Stimulated activated CD8-positive, alpha-beta memory T cell treated with anti-CD3 and anti-CD28 coated beads, Interleukin-7, amount 100 ng/mL, for 1 hour (primary cell): ENCODE results near the gene PDZRN4.

Source experiments
- DNase-seq, 2 donors: peaks; one replicate each; pipeline ENCODE4 v3.0.0-alpha.2; 2020; ENCODE audit warnings: low read depth in 2 of 2

Gene PDZRN4

DNA sequence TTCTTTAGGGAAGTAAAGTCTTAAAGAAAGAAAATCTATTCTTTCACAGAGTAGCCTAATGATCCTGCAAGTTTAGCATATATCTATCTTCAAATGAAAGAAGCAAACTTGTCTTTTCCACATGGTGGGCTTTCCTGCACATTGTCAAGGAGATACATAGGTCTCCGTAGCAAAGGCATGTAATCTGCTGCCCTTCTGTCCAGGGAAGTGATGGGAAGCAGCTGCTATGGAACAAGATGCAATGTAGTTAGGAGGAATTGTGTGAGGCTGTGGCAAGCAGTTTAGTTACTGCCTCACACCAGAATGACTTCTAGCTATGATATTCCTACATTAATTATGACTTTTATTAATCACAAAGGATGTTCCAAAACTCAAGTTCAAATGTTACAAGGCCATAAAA lies 174.4 kb downstream of the PDZRN4 start:
- DNase-seq, result no peak

DNA sequence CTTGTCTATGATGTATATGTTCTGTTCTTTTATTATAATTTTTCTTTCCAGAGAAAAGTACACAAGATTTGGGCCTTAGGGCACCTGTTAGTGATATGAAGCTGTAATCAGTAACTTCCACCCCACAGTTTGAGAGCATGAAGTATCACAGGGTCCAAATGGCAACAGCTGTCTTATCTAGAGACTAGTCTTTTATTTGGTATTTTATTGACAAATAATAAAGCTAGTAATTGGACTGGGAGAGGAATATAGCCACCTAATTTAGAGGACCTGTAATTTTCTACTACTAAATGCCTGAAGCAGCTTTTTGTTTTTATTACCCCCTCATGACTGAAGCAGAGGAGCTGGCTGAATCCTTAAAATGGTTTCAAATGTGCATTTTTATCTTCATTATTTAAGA lies 174.8 kb downstream of the PDZRN4 start:
- DNase-seq, result no peak

DNA sequence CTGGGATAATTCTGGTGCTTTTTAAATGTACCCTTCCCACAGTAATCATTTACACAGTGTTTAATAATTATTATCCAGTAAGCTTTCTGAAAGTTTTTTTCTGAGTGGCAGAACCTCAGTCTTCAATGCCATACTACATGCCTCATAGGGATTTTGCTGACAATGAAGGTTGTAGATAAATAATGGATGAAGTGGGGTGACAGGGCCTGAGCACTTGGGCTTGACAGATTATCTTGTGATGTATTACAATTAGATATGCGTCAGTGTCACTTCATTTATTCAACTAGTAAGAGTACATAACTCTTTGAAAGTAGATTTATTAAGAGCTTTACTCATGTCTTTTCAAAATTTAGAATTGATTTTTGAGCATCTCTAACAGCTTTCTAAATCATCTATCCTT lies 176.1 kb downstream of the PDZRN4 start:
- no peak for DNase-seq

DNA sequence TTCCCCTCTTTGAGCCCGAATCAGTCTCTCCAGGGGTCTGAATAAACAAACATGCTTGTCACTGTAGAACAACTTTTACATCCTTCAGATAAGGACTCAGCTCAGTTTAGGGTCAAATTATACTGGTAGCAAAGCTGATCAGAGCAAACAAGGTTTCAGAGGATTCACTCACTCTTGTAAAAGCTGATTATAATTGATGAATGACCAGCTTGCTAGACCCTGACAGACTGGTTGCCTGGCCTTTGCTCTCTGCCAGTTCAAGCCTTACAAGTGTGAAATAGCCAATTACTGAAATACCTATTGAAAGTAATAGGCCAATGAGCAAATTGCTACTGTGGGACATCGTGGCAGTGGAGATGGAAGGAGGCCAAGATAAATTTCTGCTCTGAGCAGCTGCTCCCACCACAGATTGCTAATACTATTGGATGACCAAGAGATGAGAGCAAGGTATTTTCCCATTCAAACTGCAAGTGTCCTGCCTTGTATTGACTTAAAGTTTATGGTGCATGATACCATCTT lies 177.6 kb downstream of the PDZRN4 start:
- no peak for DNase-seq

DNA sequence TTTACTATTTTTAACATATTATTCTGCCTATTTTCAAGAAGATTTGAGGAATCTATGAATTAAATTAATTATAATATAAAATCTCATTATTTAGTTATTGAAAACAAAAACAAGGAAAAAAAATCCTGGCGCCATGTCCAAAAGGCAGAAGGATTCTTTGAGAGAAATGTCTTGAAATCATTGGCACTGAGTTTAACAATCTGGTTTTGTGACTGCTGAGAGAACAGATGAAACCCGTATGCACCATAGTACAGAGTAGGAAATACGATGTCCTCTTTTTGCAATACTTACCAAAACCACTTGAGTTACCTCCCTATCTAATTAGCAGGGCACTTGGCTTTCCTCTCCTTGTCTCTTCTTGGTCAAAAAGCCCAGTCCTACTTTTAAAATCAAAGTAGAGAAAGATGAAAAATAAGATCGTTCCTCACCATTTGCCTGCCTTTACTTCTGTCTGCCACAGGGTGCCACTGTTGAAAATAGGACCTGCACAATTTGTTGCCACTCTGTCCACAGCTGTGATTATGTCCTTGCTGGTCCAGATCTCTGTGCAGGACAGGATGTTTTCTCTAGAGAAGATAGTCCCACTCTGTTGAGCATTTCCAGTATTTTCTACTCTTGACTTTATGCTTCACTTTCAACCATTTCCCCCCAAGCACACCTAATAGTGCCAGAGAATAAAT lies 179.7 kb downstream of the PDZRN4 start:
- no peak for DNase-seq

DNA sequence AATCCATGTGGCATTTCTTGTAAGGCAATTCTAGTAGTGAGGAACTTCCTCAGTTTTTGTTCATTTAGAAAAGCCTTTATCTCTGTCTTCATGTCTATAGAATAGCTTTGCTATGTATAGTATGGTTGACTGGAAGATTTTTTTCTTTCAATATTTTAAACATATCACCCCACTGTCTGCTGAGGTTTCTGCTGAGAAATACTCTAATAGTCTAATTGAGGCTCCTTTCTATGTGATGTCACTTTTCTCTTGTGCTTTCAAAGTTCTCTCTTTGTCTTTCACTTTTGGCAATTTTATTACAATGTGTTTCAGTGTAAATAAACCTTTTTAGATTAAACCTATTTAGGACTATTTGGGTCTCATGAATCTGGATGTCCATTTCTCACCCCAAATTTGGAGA lies 192.8 kb downstream of the PDZRN4 start:
- no peak for DNase-seq

DNA sequence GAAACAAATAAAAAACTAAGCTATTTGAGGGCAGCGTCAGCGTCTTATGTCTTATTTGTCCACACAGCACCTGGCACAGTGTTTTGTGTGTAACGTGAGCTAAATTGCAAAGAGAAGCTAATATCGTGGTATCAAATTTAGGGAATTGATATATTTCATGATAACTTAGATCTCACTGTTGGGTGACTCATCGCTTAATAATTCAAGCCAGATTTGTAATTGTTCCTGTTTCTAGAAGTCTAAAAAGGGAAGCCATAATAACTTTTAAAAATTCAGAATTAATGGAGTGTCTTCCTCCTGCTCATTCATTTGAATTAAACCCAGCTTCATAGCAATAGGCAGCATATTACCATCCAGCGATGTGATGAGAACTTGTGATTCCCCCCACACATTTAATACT lies 214.7 kb downstream of the PDZRN4 start:
- DNase-seq, result no peak

DNA sequence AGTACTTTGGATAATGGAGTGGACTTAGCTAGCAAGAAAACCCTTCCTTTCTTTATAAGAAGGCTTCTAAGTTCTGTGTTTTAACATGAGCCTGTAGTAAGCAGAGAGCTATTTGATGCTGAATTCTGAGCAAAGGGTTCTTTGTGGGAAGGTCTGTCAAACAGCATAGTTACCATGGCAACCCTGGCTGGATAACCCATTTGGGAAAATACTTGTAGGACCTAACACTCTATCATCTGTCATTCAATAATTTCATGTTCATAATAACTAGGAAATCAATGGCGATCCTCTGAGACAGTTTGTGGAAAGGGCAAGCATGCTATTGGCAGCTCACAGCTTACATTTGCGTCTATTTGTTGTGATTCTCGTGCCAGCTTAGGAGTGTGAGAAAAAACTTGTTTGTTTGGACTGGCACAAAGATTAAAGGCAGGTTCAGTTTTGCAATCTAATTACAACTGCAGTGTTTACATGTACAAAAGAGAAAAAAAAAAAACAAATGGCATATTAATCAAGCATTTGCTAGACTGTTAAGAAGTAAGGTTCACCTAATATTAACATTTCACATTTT lies 219.2 kb downstream of the PDZRN4 start:
- no peak for DNase-seq

DNA sequence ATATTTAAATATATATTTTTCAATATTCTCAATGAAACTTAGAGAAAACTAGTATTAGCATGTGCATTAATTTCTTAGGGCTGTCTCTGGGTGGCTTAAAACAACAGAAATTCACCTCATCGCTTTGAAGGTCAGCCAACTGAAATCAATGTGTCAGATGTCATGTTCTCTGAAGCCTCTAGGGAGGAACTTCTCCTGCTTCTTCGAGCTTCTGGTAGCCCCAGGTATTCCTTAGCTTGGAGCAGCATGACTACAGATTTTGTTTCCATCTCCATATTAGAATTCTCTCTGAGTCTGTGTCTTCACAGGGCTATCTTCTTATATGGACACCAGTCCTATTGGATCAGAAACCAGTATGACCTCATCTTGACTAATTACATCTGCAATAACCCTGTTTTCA lies 221.5 kb downstream of the PDZRN4 start:
- DNase-seq, result no peak

DNA sequence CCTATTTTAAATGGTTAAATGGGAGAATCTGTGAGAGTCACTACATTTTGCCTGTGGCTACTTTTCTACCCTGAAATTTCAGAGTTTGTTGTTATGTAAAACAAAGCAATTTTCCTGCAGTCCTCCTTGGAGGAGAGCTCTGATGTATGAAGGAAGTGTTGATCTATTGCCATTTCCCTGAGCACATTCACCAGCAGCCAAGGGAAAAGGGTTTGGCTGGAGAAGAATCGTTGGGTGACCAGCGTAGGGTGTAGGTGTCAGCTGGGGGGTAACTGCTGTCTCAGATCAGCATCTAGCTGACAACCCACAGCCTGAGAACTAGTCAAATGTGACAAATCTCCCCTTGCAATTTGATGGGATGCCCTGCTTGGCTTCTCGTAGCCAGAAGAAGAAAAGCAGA lies 230.5 kb downstream of the PDZRN4 start:
- DNase-seq, result no peak

DNA sequence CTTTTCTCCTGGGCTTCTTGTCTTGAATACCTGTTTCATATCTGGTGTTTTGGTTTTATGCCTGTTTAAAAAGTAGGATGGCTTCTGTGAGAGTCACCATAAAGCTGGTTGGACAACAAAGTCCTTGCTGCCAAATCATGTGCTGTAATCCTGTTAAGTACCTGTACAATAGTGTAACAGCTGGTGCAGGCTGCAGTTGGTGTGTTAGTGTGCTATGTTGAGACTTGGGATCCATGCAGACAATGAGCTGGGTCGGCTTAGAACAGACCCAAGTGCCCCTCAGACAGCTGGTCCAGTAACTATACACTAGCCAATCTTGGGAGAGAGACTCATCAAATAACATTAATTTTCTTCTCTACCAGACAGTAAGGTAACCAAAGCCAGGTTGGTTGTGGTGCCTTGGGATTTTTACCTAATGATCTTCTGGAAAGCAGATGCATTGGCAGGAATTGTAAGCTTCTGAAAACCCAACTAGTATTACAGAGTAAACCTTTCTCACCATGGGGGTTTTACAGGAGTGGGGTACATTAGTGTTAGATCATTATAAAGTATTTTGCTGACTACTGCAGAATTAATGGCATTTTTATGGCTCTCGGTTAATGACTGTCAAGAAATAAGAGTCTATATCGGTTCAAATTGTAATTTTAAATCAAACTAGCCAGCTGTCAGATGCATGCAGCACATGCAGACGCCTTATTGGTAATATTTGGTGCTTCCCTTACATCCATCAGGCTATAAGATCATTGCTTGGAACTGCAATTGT lies 231.2 kb downstream of the PDZRN4 start:
- no peak for DNase-seq

DNA sequence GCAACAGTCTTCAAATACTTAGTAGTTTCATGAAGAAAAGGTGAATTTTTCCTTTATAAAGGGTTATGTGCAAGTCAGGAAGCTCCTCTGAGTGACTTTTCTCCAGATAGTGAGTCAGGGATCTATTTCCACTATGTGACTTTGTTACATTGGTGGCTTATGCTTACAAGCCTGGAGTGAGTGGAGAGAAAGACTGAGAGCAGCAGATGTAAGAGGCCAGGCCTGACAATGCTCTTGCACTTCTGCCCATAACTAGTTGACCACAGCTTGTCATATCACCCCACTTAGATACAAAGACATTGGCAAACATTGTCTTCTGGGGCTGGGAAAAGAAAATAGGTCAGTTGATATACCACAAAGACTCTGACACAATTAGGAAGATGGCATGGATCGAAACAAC lies 236.5 kb downstream of the PDZRN4 start:
- DNase-seq, result no peak

DNA sequence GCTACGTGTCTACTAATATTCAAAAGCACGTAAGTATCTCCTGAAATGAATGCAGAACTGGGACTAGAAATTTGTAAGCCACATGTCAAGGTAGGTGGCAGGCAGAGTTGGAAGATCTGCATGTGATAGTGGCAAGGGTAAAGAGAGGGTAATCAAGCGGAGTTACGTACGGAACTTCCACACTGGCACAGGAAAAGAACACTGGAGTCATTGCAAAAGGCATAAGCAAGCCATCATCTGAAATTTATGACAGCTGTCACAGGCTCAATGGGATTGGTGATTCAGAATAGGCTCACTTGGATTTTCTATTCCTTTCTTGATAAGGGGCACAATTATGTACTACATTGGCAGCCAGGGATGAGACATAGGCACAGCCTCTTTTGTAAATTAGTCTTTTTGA lies 245.3 kb downstream of the PDZRN4 start:
- DNase-seq, result no peak

DNA sequence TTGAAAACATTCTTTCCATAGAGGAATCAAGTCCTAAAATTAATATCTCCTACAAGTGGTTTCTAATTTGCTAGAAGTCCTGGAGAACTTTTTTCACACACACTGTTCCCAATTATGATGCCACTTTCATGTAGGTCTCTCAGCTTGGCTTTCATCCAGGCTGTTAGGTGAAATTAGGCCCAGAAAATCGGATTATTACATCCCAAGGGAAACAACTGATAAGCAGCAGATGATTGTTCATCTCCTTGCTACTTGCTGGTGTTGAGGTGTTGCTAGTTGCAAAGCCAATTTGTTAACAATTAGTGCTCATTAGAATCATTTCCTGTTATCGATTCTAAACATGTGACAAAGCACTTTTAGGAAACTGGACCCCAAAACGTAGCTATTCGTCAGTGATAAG lies 248.0 kb downstream of the PDZRN4 start:
- DNase-seq, result no peak

DNA sequence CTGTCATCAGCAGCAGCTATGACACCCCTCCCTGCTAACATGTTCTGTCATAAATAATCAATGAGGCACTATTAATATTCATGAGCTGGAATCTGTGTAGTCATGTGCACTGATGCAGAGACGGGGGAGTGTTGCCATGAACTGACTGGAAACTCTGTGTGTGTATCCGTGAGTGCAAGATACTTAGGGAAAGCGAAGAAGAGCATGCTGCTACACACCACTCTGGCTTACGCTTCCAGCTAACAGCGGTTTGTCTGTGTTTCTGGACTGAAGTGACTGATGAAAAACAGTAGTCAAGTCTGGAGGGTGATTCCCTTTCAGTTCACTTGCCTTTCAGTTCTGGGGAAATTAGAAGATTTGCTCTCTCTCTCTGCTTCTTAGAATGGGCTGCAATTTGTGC lies 249.4 kb downstream of the PDZRN4 start:
- DNase-seq, result no peak

DNA sequence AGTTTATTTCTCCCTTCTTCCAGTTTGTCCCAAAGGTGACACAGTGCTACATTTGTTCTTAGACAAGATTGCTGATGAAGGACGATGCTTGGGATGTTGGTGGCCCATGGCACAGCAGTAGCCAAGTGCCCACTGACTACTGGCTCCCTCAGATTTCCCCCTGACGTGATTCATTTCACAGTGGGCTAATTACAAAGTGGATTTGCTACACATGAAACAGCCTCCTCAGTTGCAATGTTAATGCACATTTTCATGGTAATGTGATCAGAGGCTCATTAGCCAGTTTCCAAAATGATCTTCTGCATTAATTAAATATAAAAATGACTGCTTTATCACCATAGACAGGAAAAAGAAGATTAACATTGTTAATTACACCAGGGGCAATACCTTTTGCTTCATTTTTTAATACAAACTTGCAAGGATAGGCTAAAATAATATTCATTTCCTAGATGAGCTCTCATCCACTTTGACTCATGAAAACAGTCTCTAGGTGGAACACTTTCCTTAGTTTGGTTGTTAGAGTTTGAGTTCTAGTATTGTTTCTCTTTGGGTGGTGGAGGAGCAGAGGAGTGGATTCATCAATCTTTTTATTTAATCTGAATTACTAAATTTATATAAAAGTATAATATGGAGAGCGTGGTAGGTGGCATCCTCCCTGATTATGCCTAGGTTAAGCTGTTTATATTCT lies 250.9 kb downstream of the PDZRN4 start:
- DNase-seq, result no peak

DNA sequence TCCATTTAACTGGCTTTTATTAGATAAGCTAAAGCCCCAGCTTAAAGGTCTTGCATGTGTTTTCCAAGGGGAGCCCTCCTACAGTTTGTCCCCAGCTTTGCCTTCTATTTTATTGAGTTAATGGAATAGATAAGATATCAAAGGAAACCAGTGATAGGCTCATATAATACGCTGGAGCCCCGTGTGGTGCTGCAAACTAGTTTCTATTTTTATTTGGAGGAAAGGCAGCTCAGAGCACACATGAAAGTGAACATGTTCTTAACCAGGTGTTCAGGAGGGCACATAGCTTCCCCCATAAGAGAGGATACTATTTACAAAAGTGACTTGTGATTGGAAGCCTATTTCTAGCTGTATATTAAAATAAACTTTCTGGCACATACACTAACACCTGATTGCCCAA lies 251.7 kb downstream of the PDZRN4 start:
- no peak for DNase-seq

DNA sequence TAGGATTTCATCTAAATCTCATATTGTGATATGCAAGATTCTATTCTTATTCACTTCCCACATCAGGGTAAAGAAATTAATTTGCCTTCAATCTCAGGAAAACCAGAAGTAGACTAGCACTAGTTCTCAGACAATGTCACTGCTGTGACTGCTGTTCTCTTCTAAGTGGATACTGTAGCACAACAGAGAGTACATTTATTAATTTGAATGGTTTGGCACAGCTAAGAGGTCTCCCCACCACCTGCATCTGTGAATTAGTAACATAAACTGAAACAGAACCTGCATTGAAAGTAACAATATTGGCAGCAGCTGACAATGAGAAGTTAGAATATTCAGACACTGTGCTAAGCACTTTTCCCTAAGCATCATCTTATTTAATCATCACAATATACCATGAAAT lies 253.1 kb downstream of the PDZRN4 start:
- DNase-seq, result no peak

DNA sequence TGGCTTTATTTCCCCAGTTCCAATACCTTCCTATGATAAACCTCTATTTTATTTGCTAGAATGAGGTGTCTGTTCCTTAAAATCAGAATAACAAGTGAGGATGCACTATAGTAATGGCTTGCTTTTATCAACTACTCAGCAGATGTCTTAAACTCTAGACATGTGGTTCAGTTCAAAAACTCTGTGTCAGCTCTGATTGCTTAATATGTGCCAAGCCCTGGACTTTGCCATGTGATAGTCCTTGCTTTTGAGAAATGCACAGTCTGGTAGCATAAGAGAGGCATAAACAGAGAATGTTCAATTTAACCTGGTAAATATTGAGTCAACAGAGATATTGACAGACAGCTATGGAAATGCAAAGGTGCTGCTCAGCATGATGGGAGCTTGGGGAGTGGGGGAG lies 254.8 kb downstream of the PDZRN4 start:
- no peak for DNase-seq

DNA sequence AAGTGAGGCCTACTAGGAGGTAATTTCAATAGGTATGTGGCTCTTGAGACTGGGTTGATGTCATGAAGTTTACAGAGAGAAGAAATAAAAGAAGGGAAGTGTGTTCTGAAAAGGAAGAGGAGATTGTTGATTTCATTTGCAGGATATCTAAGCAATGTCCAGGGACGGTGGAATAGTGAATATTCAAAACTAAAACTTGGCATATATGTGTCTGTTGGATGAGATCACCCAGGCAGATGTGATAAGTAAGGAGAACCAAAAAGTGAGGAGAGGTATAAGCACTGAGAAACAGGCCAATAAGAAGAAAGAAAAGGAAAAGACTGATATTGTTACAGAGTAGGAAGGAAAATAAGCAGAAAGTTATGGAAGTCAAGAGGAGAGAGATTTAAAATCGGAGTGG lies 255.6 kb downstream of the PDZRN4 start:
- no peak for DNase-seq

DNA sequence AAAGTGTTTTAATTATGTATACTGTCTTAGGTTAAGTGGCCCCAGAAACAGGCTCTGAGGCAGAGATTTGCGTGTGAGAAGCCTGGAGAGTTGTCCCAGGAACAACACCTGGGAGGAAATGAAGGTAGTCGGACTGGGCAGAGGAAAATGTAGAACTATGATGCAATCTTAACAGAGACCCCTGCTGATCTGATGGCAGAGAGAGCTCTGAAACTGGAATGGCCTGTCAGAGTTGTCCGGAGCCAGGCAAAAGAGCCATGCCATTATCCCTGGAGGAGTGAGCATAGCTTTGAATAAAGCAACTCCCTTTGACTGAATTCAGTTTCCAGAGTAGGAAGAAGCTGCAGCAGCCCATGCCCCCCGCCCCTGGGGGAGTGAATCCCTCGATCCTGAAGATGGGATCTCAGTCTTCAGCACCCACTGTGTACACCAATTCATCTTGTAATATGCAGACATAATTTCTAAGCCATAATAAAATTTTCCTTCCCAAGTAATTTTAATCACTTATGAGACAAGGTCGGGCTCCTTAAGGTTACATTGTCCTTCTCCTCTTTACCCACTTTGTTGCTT lies 264.8 kb downstream of the PDZRN4 start:
- DNase-seq, result no peak

DNA sequence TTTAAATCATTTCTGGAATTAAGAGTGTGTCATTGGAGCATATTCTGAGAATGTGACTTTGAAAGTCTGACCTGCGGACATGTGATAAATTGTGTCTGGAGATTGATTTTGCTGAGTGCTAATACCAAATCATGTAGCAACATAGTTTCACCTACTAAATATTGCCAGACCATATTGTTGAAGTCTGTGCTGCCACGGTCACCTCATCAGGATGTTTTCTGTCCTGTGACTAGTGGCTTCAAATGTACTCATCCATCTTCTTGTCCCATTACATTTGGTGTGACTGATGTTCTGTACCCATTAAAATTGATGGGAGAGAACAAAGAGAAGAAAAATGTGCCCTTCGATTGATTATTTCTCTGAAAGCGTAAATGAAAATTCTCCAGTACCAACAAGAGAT lies 265.3 kb downstream of the PDZRN4 start:
- no peak for DNase-seq
